Measurements from ENCODE around the gene DEFB129. TPM values are rescaled to one million over a fixed set of nuclear protein-coding genes. Genes with fewer than 3 reads are reported as not detected.
A peak's percentile ranks its signal among the peaks of the same experiment; 100 is the strongest.
"Not testable (repeated sequence)": the region's sequence is repeated elsewhere in the genome, so short reads cannot be mapped to it uniquely, and the experiment has no call there.

Gene DEFB129
- total and polyA plus RNA-seq, 9 of the 15 experiments (the other 6 are each of a cell fraction or from before 2014, with no cell fraction given) = not detected

GRCh38 chr20:225879-226278, 1.2 kb upstream of the DEFB129 start:
- in situ Hi-C loops (cut with MboI); H3K4me3 ChIP-seq; H3K4me1 ChIP-seq (replicated peaks in 1 of 2; ENCODE audit: control insufficient read depth in 2 of 2, insufficient read depth in 2 of 2, low read length in 2 of 2); H3K9ac ChIP-seq (ENCODE audit: insufficient read depth in 1 of 2, low read depth in 2 of 2, low read length in 2 of 2); ATAC-seq; H3K4me2 ChIP-seq (ENCODE audit: insufficient read depth, low read length); CTCF ChIA-PET (ENCODE audit: low intra/inter-chr PET ratio); intact Hi-C loops (cut with micrococcal nuclease); H3K9me3 ChIP-seq (replicated peaks; ENCODE audit: control insufficient read depth, insufficient read depth, low read depth, low read length); H3K27ac ChIP-seq (ENCODE audit: extremely low read depth, low read depth, low read length); H3K27me3 ChIP-seq (ENCODE audit: control insufficient read depth in 2 of 2, insufficient read depth in 2 of 2, low read length in 2 of 2); H2AFZ ChIP-seq (ENCODE audit: low read depth, low read length); FAIRE-seq; BruUV-seq (replicated peaks); H3K36me3 ChIP-seq (ENCODE audit: control insufficient read depth, insufficient read depth, low read length); H3K9me1 ChIP-seq (ENCODE audit: control insufficient read depth, insufficient read depth, low read length); H4K20me1 ChIP-seq (replicated peaks; ENCODE audit: control insufficient read depth, insufficient read depth, low read length); DNase-seq (ENCODE audit: extremely low read depth in 1 of 4, low spot score in 3 of 4); H3K79me2 ChIP-seq (ENCODE audit: control insufficient read depth, insufficient read depth, low read length): not testable (repeated sequence)
- 0% methylated on average over 3 of the region's 3 CpGs for WGBS (ENCODE audit: insufficient coverage, low coverage, missing lambda C conversion rate)
- POLR2A ChIA-PET = interaction anchor here (1.6 kb wide), 1 partner anchor 12 kb away, joined by 5 read pairs; no protein-coding TSS in a partner anchor
- TF ChIP-seq ZNF146 (CRISPR knock-in tag; IDR thresholded peaks at IDR 0.05; ENCODE audit: unreplicated experiment) = peak; percentile 46

- Histone ChIP-seq H3K4me3 (no peak overlapping the region), H3K27ac (ENCODE audit: extremely low read depth, low read depth, low read length) (no peak overlapping the region), H3K4me1 (replicated peaks in 1 of 2; ENCODE audit: control insufficient read depth in 2 of 2, insufficient read depth in 2 of 2, low read length in 2 of 2) (no peaks in the 10 kb centered on the region; a peak in 1 of 5 replicates), H3K79me2 (ENCODE audit: control insufficient read depth, insufficient read depth, low read length) (no peaks in the 10 kb centered on the region), H3K4me2 (ENCODE audit: insufficient read depth, low read length) (no peak overlapping the region), H4K20me1 (replicated peaks; ENCODE audit: control insufficient read depth, insufficient read depth, low read length) (no peaks in the 10 kb centered on the region), H3K27me3 (ENCODE audit: control insufficient read depth in 2 of 2, insufficient read depth in 2 of 2, low read length in 2 of 2) (no peaks in the 10 kb centered on the region), H2AFZ (ENCODE audit: low read depth, low read length) (0 out of 2 replicates have a peak overlapping the region, but pooled peaks have one; percentile 8), H3K36me3 (ENCODE audit: control insufficient read depth, insufficient read depth, low read length) (no peaks in the 10 kb centered on the region), H3K9me3 (replicated peaks; ENCODE audit: control insufficient read depth, insufficient read depth, low read depth, low read length) (no peaks in the 10 kb centered on the region), H3K9me1 (ENCODE audit: control insufficient read depth, insufficient read depth, low read length) (no peaks in the 10 kb centered on the region), H3K9ac (ENCODE audit: insufficient read depth in 1 of 2, low read depth in 2 of 2, low read length in 2 of 2) (no peak overlapping the region)
- CTCF ChIA-PET (ENCODE audit: low intra/inter-chr PET ratio) = no interaction called here
- BruUV-seq (replicated peaks) = no TSS peak
- WGBS (ENCODE audit: insufficient coverage, low coverage, missing lambda C conversion rate) = 0% methylated on average over 3 of the region's 3 CpGs
- intact Hi-C loops (cut with micrococcal nuclease) (no loop called here), in situ Hi-C loops (cut with MboI) (no loop called here)
- POLR2A ChIA-PET = interaction anchor here (0.9 to 1.0 kb wide), 3 partner anchors 10 to 71 kb away, joined by 3 to 4 read pairs (median 3); no protein-coding TSS in a partner anchor
- DNase-seq (ENCODE audit: extremely low read depth in 1 of 4, low spot score in 3 of 4) = no peak
- no peak for FAIRE-seq
- no peak for ATAC-seq
- TF ChIP-seq AFF1 (IDR thresholded peaks at IDR 0.05; ENCODE audit: low read depth in 1 of 2, partially characterized antibody in 2 of 2) (no peak), TARDBP (IDR thresholded peaks at IDR 0.05) (no peak), ZNF143 (CRISPR knock-in tag; IDR thresholded peaks at IDR 0.05) (no peak), CBX2 (IDR thresholded peaks at IDR 0.05; ENCODE audit: insufficient read depth, low read length, poor library complexity, severe bottlenecking) (no peak), GABPB1 (CRISPR knock-in tag; IDR thresholded peaks at IDR 0.05) (no peak), PHB (CRISPR knock-in tag; IDR thresholded peaks at IDR 0.05) (no peak), NFRKB (IDR thresholded peaks at IDR 0.05; ENCODE audit: low read depth) (no peak), CREB5 (CRISPR knock-in tag; IDR thresholded peaks at IDR 0.05) (no peak)
Observed at GRCh38 chr20:227439-228105, 514 bp downstream of the DEFB129 start.

All from K562 (cell line).